ACC112 (cell line): Measurements from ENCODE around the gene TNMD.

Experiments
- H2AFZ ChIP-seq: fragments of 200-600 bp; sonication (generic); one replicate; pipeline ENCODE4 v1.6.0; 2017; ENCODE audit warnings: antibody characterized with exemption, low read length; ENCODE audit not compliant: unreplicated experiment
- H3K27ac ChIP-seq: fragments of 200-600 bp; sonication (generic); 2 replicates; pipeline ENCODE4 v1.5.1; 2014; ENCODE audit warnings: low read depth, mild to moderate bottlenecking, antibody characterized with exemption, low read length, moderate library complexity
- H3K27me3 ChIP-seq: fragments of 200-600 bp; sonication (generic); 2 replicates; pipeline ENCODE4 v1.6.1; 2014; ENCODE audit warnings: mild to moderate bottlenecking, antibody characterized with exemption, low read length, moderate library complexity, mixed read lengths; ENCODE audit not compliant: insufficient read depth
- H3K36me3 ChIP-seq: fragments of 200-600 bp; sonication (generic); 2 replicates; pipeline ENCODE4 v1.6.1; 2016; ENCODE audit warnings: mild to moderate bottlenecking, antibody characterized with exemption, low read length, moderate library complexity, mixed read lengths; ENCODE audit not compliant: insufficient read depth
- H3K4me1 ChIP-seq: fragments of 200-600 bp; sonication (generic); one replicate; pipeline ENCODE4 v1.6.1; 2016; ENCODE audit warnings: low read length, mixed read lengths; ENCODE audit not compliant: insufficient read depth, unreplicated experiment, control insufficient read depth
- H3K4me3 ChIP-seq: fragments of 200-600 bp; sonication (generic); 2 replicates; pipeline ENCODE4 v1.5.1; 2014; ENCODE audit warnings: mild to moderate bottlenecking, low read depth, low read length
- H3K79me2 ChIP-seq: fragments of 200-600 bp; sonication (generic); one replicate; pipeline ENCODE4 v1.6.0; 2016; ENCODE audit warnings: low read length; ENCODE audit not compliant: control insufficient read depth, unreplicated experiment, insufficient read depth

TNMD gene

GRCh38 chrX:100606753-100607152 is 22.0 kb downstream of the TNMD start:
- Histone ChIP-seq H3K27ac (no peak overlapping the region), H3K4me1 (no peaks in the 10 kb centered on the region), H3K36me3 (no peaks in the 10 kb centered on the region), H3K4me3 (no peak overlapping the region), H3K79me2 (no peaks in the 10 kb centered on the region), H3K27me3 (no peaks in the 10 kb centered on the region), H2AFZ (no peak overlapping the region)

DNA sequence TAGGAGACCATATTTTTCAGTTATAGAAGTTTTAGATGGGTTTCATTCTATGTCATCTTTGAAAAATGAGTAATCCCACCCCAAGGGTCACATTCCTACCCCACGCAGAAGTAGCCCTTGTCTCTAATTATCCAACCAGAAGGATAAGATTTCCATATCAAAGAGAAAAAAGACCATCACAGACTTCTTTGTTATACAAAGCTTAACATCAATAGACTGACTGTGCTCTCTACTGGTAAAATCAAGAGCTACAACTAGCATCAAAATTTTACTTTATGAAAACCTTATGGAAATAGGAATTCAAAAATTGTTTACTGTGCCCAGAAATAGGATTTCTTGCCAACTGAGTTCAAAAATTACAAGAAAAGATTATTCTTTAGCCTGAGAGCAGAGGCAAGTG is 24.9 kb downstream of the TNMD start:
- H3K4me1 ChIP-seq = no peaks in the 10 kb centered on the region
- no peaks in the 10 kb centered on the region for H3K27me3 ChIP-seq
- H3K36me3 ChIP-seq = no peaks in the 10 kb centered on the region
- H3K4me3 ChIP-seq = no peak overlapping the region
- no peaks in the 10 kb centered on the region for H3K79me2 ChIP-seq
- H3K27ac ChIP-seq = no peak overlapping the region
- no peak overlapping the region for H2AFZ ChIP-seq

DNA sequence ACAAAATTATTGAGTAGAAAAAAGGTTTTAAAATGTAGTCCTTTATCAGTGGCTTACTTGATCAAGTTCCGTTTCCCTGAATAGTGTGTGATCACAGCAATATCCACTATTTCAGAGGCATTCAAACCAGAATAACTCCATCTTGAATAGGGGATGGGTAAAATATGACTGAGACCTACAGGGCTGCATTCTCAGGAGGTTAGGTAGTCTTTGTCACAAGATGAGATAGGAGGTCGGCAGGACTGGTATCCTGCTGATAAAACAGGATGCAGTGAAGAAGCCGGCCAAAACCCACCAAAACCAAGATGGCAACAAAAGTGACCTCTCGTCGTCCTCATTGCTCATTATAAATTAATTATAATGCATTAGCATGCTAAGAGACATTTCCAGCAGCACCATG is 27.2 kb downstream of the TNMD start:
- H2AFZ ChIP-seq = no peak overlapping the region
- H3K4me3 ChIP-seq = no peak overlapping the region
- no peaks in the 10 kb centered on the region for H3K79me2 ChIP-seq
- no peak overlapping the region for H3K27ac ChIP-seq
- no peaks in the 10 kb centered on the region for H3K4me1 ChIP-seq
- H3K27me3 ChIP-seq = no peaks in the 10 kb centered on the region
- H3K36me3 ChIP-seq = no peaks in the 10 kb centered on the region

DNA sequence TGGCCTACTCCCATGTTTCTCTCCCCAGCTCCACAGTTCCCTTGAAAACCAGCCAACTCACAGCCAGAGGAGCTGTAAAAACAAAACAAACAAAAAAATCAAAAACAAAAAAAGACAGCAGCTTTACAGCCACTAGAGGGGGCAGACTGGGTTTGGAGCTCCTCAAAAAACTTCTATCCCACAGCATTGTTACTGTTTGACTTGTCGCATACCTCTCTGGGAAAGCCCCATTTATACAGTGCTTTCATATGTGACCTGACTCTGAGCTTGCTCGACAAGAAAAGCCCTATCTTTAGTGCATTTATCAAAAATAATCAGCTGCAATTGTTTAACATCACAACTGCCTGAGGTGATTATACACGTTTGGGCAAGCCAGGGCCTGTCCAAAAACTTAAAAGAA is 30.3 kb downstream of the TNMD start:
- H3K27ac ChIP-seq = no peak overlapping the region
- H3K27me3 ChIP-seq = no peaks in the 10 kb centered on the region
- no peaks in the 10 kb centered on the region for H3K36me3 ChIP-seq
- H2AFZ ChIP-seq = no peak overlapping the region
- H3K4me1 ChIP-seq = no peaks in the 10 kb centered on the region
- no peak overlapping the region for H3K4me3 ChIP-seq
- no peaks in the 10 kb centered on the region for H3K79me2 ChIP-seq

- no peak overlapping the region for H3K4me3 ChIP-seq
- no peaks in the 10 kb centered on the region for H3K27me3 ChIP-seq
- no peak overlapping the region for H3K27ac ChIP-seq
- no peaks in the 10 kb centered on the region for H3K4me1 ChIP-seq
- H3K79me2 ChIP-seq = no peaks in the 10 kb centered on the region
- H3K36me3 ChIP-seq = no peaks in the 10 kb centered on the region
- no peak overlapping the region for H2AFZ ChIP-seq
These were observed 38.3 kb downstream of the TNMD start for GRCh38 chrX:100623001-100623400.

- Histone ChIP-seq H3K36me3 (no peaks in the 10 kb centered on the region), H3K79me2 (no peaks in the 10 kb centered on the region), H3K27me3 (no peaks in the 10 kb centered on the region), H3K27ac (no peak overlapping the region), H2AFZ (no peak overlapping the region), H3K4me3 (no peak overlapping the region), H3K4me1 (no peaks in the 10 kb centered on the region)
These were observed 41.3 kb downstream of the TNMD start for GRCh38 chrX:100625985-100626491.

DNA sequence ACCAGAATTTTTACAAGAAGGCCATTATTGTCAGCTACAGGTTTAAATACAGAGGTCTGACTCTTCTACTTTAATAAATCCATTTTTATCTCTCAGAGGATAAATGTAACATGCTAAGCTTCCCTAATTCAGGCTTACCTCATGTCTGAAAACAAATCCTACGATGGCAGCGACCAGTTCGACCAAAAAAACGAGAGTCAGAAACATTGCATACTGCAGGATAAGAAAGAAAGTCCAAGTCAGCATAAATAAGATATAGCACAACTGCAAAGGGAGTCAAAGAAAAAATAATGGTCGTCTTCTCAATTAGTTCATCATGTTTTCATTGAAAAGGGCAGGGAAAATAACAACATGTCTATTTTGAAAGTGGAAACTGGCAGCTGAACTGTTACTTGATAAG is 50.3 kb downstream of the TNMD start:
- H3K79me2 ChIP-seq = no peaks in the 10 kb centered on the region
- no peaks in the 10 kb centered on the region for H3K27me3 ChIP-seq
- H2AFZ ChIP-seq = no peak overlapping the region
- H3K4me1 ChIP-seq = peaks cover 4% of the 10 kb centered on the region
- 0 out of 2 replicates have a peak, but pooled peaks cover 4% of the 10 kb centered on the region for H3K36me3 ChIP-seq
- no peak overlapping the region for H3K27ac ChIP-seq
- H3K4me3 ChIP-seq = peak overlapping the region; percentile 90; the same call in 1 of the 2 replicates

GRCh38 chrX:100635989-100636320 is 51.2 kb downstream of the TNMD start:
- Histone ChIP-seq H3K79me2 (no peaks in the 10 kb centered on the region), H3K27me3 (no peaks in the 10 kb centered on the region), H3K27ac (no peak overlapping the region), H3K4me3 (peak overlapping the region; percentile 90), H3K36me3 (0 out of 2 replicates have a peak, but pooled peaks cover 4% of the 10 kb centered on the region), H3K4me1 (peaks cover 4% of the 10 kb centered on the region), H2AFZ (peak overlapping the region; percentile 81)

GRCh38 chrX:100636321-100636991 is 51.7 kb downstream of the TNMD start, which contains the start of gene TSPAN6:
Gene TSPAN6 (minus strand): TSS chrX:100636806. CDS start chrX:100636694, 112 bp downstream.
- no peaks in the 10 kb centered on the region for H3K79me2 ChIP-seq
- H3K27ac ChIP-seq = 0 out of 2 replicates have a peak within 1 kb of the TSS, but pooled peaks have one; percentile 7
- H3K36me3 ChIP-seq = 0 out of 2 replicates have a peak, but pooled peaks cover 4% of the 10 kb centered on the region
- H3K4me3 ChIP-seq = peak within 1 kb of the TSS; percentile 90
- H3K4me1 ChIP-seq = peaks cover 4% of the 10 kb centered on the region
- H3K27me3 ChIP-seq = no peaks in the 10 kb centered on the region
- H2AFZ ChIP-seq = peak within 1 kb of the TSS; percentile 81

GRCh38 chrX:100642290-100642689 is 57.6 kb downstream of the TNMD start:
- Histone ChIP-seq H3K27me3 (no peaks in the 10 kb centered on the region), H2AFZ (no peak overlapping the region), H3K79me2 (peaks cover 26% of the 10 kb centered on the region), H3K4me1 (peaks cover 21% of the 10 kb centered on the region), H3K36me3 (no peaks in the 10 kb centered on the region), H3K4me3 (no peak overlapping the region), H3K27ac (no peak overlapping the region)

DNA sequence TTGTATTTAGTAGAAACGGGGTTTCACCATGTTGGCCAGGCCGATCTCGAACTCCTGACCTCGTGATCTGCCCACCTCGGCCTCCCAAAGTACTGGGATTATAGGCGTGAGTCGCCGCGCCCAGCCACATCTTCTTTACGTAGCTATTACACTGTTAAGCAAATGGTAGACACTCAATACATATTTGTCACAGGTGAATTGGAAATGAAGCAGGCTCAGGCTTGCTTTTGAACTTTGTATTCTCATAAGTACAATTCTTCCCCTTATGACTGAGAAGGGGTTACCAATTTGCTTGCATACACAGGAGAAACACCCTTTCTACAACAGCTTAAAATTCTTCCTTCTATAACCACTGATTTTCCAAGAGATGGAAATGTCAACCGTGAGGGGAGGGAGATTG is 58.5 kb downstream of the TNMD start:
- H2AFZ ChIP-seq = no peak overlapping the region
- peaks cover 31% of the 10 kb centered on the region for H3K4me1 ChIP-seq
- no peaks in the 10 kb centered on the region for H3K36me3 ChIP-seq
- peaks cover 32% of the 10 kb centered on the region for H3K79me2 ChIP-seq
- H3K4me3 ChIP-seq = peak overlapping the region; percentile 95; the same call in 1 of the 2 replicates
- peak overlapping the region; percentile 99 for H3K27ac ChIP-seq
- no peaks in the 10 kb centered on the region for H3K27me3 ChIP-seq
